GM19043 (cell line): ENCODE data around the gene MTA2.

Experiments
- ATAC-seq: cut with Tn5 transposase; IDR thresholded peaks from one replicate; pipeline ENCODE4 v1.9.1; 2021; ENCODE audit warnings: low read depth; ENCODE audit not compliant: unreplicated experiment

Gene MTA2

DNA sequence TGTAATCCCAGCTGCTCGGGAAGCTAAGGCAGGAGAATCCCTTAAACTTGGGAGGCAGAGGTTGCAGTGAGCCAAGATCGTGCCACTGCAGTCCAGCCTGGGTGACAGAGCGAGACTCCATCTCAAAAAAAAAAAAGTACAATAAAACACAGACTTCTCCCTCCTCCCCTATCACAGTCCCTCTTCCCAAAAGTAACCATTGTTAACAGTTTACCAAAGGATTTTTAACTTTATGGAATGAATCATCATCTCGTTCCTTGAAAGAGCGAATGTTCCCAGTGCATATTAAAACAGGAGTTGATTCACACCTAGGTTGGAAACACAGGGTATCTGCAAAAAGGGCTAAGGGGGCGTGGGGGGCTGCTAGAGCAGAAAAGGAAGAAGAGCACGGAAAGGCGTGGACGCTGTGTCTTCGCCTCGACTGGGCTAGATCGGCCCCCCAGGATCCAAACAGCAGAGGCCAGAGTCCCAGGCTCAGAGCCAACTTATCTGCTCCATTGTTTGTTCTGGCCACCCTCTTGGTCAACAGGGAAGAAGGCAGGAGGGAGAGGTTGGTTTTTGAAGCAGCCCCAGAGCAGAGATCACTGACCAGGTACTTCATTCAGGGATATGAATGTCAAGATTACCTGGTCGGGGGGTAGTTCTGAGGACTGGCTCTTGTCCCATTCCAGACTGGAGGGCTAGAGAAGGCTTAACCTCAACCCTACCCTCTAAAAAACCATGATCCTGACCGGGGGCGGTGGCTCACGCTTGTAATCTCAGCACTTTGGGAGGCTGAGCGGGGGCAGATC is 52.9 kb downstream of the MTA2 start:
- no peak for ATAC-seq

DNA sequence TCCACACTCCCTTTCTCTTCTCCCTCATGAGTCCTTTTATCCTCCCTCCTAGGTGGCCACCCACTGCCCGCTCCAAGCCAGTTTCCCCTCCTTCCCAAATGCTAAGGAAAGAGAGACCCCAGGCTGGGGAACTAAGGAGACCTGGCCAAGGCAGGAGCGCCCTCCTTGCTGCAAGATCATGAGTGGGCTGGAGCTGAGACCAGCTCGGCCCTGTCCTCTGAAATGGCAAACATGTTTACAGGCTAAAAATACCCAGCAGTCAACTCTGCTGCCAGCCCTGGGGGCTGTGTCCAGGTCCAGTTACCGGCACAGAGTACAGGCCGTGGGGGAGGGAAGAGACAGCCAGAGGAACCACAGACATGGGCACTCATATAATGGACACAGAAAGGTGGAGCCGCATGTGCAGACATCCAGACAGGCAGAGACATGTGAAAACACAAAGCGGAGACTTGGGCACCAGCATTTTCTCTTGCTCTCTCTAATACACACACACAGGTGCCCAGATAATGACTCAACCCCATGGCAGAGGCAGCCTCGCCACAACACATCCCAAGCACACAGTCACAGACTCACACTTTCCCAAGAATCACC is 53.9 kb downstream of the MTA2 start:
- ATAC-seq = no peak

- no peak for ATAC-seq
Measured at GRCh38 chr11:62546929-62547625, 54.6 kb downstream of the MTA2 start.

DNA sequence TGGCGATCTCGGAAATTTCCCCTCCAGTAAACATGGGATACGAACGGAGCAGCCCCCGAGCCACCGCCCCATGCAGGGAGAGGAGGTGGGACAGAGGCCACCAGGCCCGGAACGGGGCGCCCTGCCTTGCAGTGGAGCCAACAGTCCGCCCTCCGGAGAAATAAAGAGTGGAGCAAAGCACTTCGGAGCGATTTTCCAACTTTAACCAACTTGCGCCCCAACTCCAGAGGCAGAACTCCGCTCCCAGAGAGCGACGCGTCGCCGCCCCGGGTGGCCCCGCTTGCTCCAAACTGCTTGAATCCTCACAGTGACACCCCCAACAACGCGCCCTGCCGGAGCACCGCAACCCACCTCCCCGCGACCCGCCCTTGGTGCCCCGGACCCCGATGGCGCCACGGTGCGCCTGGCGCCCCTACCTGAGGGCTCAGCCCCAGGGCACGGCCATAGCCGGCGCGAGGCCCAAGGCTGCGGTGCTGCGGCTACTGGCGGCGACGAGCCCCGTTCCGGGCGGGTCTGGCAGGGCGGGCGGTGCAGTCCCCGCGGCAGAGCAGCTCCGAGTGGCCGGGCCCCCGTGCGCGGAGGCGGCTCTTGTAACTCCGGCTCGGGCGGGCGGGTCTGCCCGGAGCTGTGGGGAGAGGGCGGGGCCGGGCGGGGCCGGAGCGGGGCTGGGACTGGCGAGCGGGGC is 55.3 kb downstream of the MTA2 start, which contains the start of gene AHNAK:
Gene AHNAK (minus strand): TSS at position 563 of the 685 bp plus-strand sequence. CDS start 10,708 bp downstream, outside the sequence.
- no peak for ATAC-seq

DNA sequence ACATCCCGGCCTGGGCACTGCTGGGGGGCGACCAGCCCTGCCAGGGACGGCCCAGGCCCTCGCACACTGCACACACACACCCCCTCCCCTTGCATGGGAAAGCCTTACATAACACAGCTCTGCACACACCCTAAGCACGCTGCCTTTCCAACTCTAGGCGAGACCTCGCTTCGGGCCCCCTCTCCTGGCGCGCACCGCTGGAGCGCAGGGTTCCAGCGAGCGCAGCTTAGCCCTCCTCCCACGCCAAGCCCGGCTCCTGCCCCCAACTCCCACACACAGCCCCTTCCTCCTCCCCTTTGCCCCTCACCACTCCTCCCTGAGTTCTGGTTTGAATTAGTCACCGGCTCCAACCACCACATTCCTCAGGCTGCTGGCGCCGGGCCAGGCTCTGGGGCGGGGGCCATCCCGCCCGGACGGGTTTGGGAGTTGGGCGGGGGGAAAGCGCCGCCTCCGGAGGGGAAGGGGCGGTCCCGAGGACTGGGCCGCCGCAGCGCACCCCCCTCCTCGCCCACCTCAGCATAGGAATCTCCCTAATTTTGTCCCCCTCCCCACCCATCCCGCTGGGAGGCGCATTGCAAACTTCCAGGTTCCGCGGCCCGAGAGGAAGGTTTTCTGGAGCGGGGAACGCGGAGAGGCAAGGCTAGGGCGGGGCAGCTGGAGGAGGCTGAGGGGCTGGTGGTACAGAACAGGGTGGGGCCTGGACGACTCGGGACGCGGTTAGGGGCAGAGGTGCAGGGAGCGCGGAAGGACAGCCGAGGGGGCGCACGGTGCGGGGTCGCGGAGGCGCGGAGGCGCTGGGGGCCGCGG is 56.0 kb downstream of the MTA2 start:
- no peak for ATAC-seq

DNA sequence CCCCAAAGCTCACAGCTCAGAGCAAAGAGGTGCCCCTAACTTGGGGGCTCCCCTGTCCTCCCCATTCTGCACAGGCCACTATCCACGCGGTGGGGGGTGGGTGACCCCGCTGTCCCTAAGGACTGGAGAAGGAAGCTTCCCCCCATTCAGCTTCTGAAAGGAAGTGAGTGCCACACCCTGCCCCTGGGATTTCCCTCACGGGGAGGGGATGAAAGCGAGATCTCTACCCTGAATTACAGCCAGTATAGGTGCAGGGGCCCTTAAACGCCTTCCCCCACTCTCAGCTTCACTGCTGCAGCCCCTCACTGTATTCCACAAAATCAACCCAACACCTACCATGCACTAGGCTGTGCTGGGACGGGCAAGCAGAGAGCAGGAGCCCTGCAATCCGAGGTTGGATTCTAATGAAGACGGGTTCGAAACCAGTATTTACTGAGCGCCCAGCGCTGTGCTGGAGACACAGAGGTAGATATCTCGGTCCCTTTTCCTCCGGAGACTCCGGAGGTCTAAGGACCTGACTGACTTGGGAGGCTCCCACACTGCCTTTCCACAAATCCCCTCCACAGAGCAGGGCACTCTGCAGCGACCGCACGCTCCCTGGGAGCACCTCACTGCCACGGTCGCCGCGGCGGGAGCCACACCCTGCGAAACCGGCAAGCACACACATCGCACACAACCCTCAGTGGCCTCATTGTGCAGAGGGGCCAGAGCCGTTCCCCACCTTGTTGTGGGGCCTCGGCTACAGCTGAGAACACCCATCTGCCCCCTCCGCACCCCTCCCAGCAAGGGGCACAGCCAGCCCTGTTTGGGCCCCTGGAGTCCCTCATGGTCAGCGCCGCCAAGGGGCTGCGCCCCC is 56.9 kb downstream of the MTA2 start:
- no peak for ATAC-seq

DNA sequence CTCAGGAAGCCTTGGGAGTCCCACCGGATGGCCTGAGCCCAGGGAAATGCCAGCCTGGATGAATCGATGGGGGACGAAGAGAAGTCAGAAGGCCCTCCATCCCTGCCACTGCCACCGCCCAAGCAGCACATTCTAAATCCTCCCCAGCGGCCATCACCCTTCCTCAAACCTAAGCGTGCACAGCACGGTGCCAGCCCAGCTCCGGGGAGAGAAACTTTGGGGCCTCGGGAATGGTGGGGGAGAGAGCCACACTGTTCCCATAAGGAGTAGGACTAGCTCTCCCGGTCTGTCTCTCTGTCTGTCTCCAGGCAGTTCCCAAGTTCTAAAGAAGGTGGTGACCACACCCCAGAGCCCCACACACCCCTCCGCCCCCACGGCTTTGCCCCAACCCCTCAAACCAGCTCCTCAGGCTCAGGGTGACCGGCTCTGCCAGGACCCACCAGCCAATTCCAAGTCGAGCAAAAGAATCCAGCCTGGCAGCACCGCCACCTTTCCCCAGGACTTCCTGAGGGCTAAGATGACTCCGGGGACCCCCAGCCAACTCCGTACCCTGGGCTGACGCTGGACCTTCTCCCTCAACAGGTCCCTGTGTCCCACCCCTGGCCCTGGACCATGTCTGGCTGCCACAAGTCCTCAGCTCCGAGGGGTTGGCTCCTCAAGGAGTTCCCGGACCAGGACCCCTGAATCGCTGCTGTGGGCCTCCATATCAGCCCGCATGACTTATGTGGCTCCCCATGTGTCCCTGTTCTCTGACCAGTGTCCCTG is 57.8 kb downstream of the MTA2 start:
- ATAC-seq = no peak
